ENCODE results near the gene NLRP12. TPM values are rescaled to one million over a fixed set of nuclear protein-coding genes. Genes with fewer than 3 reads are reported as not detected.

Gene NLRP12
- total RNA-seq, 1 donor from 2014 or later: not detected

DNA sequence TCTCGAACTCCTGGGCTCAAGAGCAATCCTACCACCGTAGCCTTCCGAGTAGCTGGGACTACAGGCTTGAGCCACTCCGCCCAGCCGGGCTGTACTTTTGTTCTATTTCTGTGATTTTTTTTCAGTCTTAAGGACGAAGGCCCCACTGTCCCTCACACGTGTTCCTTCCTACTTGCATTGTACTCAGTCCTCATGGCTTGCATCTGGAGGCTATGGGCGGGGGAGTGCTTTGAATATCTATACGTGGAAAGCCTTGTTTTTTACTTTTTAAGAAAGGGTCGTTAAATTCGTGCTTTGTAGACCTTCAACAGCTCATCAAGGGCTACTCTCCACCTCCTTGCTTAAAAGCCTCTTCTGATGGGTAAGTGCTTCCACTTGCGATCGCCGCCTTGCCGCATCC lies 36.8 kb downstream of the NLRP12 start:
- Mint-ChIP-seq H3K4me1 (peaks cover 9% of the 10 kb centered on the region), H3K27me3 (ENCODE audit: insufficient read depth, low read depth) (peaks cover 2% of the 10 kb centered on the region), H3K4me3 (no peak overlapping the region), H3K36me3 (no peaks in the 10 kb centered on the region), H3K9me3 (no peaks in the 10 kb centered on the region), H3K27ac (no peak overlapping the region)
- Histone ChIP-seq H3K9ac (no peak overlapping the region), H3K4me2 (no peak overlapping the region), H3K36me3 (no peaks in the 10 kb centered on the region), H3K4me3 (no peak overlapping the region), H3K27me3 (no peaks in the 10 kb centered on the region), H4K20me1 (ENCODE audit: low read depth) (no peaks in the 10 kb centered on the region), H3F3A (ENCODE audit: low read depth) (peaks cover 9% of the 10 kb centered on the region), H3K4me1 (no peaks in the 10 kb centered on the region), H2AFZ (replicated peaks) (no peak overlapping the region), H3K9me3 (ENCODE audit: low read depth) (no peaks in the 10 kb centered on the region), H3K79me2 (ENCODE audit: low read depth) (no peaks in the 10 kb centered on the region), H3K27ac (no peak overlapping the region)
- TF ChIP-seq EZH2 (IDR thresholded peaks at IDR 0.05) (no peak), EZH2phosphoT487 (IDR thresholded peaks at IDR 0.05) (no peak)
- TF ChIP-seq, protein P1, sequence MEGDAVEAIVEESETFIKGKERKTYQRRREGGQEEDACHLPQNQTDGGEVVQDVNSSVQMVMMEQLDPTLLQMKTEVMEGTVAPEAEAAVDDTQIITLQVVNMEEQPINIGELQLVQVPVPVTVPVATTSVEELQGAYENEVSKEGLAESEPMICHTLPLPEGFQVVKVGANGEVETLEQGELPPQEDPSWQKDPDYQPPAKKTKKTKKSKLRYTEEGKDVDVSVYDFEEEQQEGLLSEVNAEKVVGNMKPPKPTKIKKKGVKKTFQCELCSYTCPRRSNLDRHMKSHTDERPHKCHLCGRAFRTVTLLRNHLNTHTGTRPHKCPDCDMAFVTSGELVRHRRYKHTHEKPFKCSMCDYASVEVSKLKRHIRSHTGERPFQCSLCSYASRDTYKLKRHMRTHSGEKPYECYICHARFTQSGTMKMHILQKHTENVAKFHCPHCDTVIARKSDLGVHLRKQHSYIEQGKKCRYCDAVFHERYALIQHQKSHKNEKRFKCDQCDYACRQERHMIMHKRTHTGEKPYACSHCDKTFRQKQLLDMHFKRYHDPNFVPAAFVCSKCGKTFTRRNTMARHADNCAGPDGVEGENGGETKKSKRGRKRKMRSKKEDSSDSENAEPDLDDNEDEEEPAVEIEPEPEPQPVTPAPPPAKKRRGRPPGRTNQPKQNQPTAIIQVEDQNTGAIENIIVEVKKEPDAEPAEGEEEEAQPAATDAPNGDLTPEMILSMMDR (IDR thresholded peaks at IDR 0.05): no peak
- DNase-seq (ENCODE audit: low spot score): no peak

DNA sequence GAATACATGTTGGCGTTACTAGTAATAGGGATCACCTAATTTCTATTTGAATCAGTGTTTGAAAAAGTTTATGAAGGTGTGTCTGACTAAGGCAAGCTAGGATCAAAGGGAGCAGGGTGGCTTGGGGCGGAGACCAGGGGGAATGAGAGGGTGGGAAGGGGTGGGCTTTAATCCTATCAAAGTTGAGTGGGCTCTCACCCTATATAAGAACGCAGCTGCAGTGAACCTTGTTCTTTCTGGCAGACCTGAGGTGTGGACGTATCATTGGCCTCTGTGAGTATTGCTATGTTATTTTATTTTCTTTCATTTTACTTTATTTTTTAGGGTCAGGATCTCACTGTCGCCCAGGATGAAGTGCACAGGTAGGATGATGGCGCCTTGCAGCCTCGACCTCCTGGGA lies 37.4 kb downstream of the NLRP12 start:
- Histone ChIP-seq H3K27ac (no peak overlapping the region), H2AFZ (replicated peaks) (no peak overlapping the region), H3K36me3 (no peaks in the 10 kb centered on the region), H3K27me3 (no peaks in the 10 kb centered on the region), H3K79me2 (ENCODE audit: low read depth) (no peaks in the 10 kb centered on the region), H3K4me2 (no peak overlapping the region), H3F3A (ENCODE audit: low read depth) (peaks cover 11% of the 10 kb centered on the region), H3K4me1 (no peaks in the 10 kb centered on the region), H3K9ac (no peak overlapping the region), H3K9me3 (ENCODE audit: low read depth) (no peaks in the 10 kb centered on the region), H3K4me3 (no peak overlapping the region), H4K20me1 (ENCODE audit: low read depth) (no peaks in the 10 kb centered on the region)
- Mint-ChIP-seq H3K4me1 (peaks cover 9% of the 10 kb centered on the region), H3K27me3 (ENCODE audit: insufficient read depth, low read depth) (peaks cover 2% of the 10 kb centered on the region), H3K27ac (no peak overlapping the region), H3K4me3 (no peak overlapping the region), H3K9me3 (no peaks in the 10 kb centered on the region), H3K36me3 (no peaks in the 10 kb centered on the region)
- no peak for DNase-seq (ENCODE audit: low spot score)
- TF ChIP-seq EZH2phosphoT487 (IDR thresholded peaks at IDR 0.05) (no peak), EZH2 (IDR thresholded peaks at IDR 0.05) (no peak)
- TF ChIP-seq, protein P1 (IDR thresholded peaks at IDR 0.05): no peak

DNA sequence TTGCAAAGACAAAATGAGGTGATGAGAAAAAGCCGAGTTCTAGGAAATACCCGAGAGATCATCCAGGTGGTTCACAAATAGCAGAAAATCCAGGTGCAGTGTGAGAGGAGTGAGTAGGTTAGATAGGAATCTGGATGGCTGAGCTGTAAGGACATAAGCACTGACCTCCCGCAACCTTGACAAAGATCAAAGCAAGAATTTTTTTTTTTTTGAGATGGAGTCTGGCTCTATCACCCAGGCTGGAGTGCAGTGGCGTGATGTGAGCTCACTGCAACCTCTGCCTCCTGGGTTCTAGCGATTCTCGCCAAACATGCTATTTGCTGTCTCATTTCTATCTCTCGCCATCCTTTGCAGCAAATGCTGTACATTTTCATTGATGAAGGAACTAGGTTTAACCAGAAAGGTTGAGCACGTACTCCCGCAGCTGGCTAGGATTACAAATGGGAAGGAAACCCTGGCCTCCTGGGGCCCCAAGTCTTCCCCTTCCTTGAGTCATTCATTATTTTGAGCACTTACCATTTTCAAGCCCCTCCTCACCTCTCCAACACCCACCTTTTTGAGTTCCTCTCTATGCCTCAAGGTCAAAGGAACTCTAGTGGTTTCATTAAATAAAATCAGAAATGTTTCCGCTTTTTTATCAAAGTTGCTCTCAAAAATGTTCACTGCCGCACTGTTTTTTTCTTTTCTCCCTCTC lies 38.8 kb downstream of the NLRP12 start:
- no peak overlapping the region for H3K27ac ChIP-seq

More for the DNA sequence above, 38.8 kb downstream of the NLRP12 start:
- H3K27me3 Mint-ChIP-seq (ENCODE audit: insufficient read depth, low read depth): peaks cover 2% of the 10 kb centered on the region
- no peak overlapping the region for H3K27ac Mint-ChIP-seq
- Histone ChIP-seq H2AFZ (replicated peaks) (no peak overlapping the region), H3K9me3 (ENCODE audit: low read depth) (no peaks in the 10 kb centered on the region), H3K27me3 (no peaks in the 10 kb centered on the region), H3K4me2 (no peak overlapping the region), H3K4me1 (no peaks in the 10 kb centered on the region), H3K9ac (no peak overlapping the region), H3K36me3 (no peaks in the 10 kb centered on the region), H3F3A (ENCODE audit: low read depth) (peaks cover 11% of the 10 kb centered on the region), H3K79me2 (ENCODE audit: low read depth) (no peaks in the 10 kb centered on the region), H4K20me1 (ENCODE audit: low read depth) (no peaks in the 10 kb centered on the region), H3K4me3 (no peak overlapping the region)
- H3K4me3 Mint-ChIP-seq: no peak overlapping the region
- TF ChIP-seq, protein P1 (IDR thresholded peaks at IDR 0.05): no peak
- no peak for TF ChIP-seq EZH2phosphoT487 (IDR thresholded peaks at IDR 0.05)
- no peak for TF ChIP-seq EZH2 (IDR thresholded peaks at IDR 0.05)
- no peak for DNase-seq (ENCODE audit: low spot score)
- H3K9me3 Mint-ChIP-seq: no peaks in the 10 kb centered on the region
- peaks cover 9% of the 10 kb centered on the region for H3K4me1 Mint-ChIP-seq
- no peaks in the 10 kb centered on the region for H3K36me3 Mint-ChIP-seq
